ENCODE results near the gene PRODH2.
"Not testable (repeated sequence)": the region's sequence is repeated elsewhere in the genome, so short reads cannot be mapped to it uniquely, and the experiment has no call there.

Gene PRODH2

GRCh38 chr19:35781650-35782049 is 31.0 kb downstream of the PRODH2 start:
- no peak for DNase-seq (ENCODE audit: low read depth, low spot score)

DNA sequence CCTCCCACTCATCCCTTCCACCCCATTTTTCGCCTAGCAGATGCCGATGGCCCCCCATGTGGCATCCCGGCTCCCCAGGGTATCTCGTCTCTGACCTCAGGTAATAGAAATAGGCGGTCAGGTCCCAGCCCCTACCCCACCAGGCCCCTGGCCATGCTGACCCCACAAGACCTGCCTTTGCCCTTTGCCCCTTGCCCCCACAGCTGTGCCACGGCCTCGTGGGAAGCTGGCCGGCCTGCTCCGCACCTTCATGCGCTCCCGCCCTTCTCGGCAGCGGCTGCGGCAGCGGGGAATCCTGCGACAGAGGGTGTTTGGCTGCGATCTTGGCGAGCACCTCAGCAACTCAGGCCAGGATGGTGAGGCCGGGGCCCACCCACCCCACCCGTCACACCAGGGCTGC is 31.9 kb downstream of the PRODH2 start:
- no peak for DNase-seq (ENCODE audit: low read depth, low spot score)

GRCh38 chr19:35780058-35780457 is 32.6 kb downstream of the PRODH2 start:
- no peak for DNase-seq (ENCODE audit: low read depth, low spot score)

DNA sequence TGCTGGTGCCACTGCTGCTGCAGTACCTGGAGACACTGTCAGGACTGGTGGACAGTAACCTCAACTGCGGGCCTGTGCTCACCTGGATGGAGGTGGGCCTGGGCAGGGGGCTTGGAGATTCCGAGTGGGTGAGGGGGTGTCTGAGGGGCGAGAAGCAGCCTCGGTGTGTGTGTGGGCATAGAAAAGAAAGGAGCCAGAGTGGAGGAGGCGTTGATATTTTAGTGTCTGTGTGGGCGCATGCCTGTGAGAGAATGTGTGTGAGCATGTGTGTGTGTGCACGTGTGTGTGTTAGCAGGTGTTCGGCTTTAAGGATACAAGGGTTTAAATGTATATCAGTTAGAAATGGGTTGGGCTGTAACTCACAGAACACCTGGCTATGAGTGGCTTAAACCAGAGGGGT is 33.6 kb downstream of the PRODH2 start:
- DNase-seq (ENCODE audit: low read depth, low spot score) = no peak

DNA sequence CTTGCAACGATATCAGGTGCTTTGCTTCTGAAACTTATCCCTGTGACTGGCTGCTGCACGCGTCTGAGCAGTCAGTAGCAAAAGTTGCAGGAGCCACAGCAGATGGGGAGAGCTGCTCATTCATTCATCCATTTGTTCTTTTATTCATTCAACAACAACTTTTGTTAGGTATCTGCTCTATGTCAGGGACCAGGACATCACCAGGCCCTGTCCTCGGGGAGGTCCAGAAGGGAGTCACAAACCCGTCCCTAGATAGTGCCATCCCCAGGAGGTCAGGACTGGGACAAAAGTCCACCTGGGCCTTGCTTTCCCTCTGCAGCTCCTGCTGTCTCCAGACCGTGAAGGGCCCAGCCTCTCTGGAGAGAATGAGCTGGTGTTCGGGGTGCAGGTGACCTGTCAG is 34.7 kb downstream of the PRODH2 start:
- DNase-seq (ENCODE audit: low read depth, low spot score) = no peak

DNA sequence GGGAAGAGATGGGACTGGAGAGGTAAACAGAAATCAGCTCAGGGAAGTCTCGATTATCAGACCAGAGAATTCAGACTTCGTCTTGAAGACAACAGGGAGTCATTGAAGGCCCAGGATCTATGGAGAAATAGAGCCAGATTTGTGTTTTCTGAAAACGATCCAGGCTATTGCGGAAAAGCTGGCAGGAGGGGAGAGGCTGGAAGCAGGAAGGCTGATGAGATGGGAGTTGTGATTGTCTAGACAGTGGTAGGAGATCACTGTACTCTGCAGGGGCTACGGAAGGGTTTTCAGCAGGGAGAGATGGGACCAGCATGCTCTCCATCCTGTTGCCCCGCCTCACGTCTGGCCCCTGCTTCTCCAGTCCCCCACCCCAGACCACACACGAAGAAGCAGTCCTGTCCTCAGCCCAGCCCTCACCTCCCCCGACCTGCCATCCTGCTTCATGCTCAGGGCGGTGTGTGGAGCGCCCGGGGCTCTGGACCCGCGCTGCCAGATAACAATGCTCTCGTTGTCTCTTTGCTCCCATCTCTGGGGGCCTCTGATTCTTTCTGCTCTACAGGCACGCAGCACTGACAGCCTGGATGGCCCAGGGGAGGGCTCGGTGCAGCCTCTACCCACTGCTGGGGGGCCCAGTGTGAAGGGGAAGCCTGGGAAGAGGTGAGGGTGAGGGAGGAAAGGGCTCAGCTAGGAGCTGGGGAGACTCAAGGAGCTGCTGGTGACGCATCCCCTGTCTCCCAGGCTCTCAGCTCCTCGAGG is 35.4 kb downstream of the PRODH2 start:
- DNase-seq (ENCODE audit: low read depth, low spot score) = no peak

- no peak for DNase-seq (ENCODE audit: low read depth, low spot score)
Observed at GRCh38 chr19:35776102-35776788, 36.4 kb downstream of the PRODH2 start.

GRCh38 chr19:35775298-35776101 is 37.1 kb downstream of the PRODH2 start, which contains the start of gene ARHGAP33:
Gene ARHGAP33 (plus strand): TSS chr19:35775564. CDS start chr19:35775659, 95 bp downstream.
- DNase-seq (ENCODE audit: low read depth, low spot score) = peak; percentile 69

DNA sequence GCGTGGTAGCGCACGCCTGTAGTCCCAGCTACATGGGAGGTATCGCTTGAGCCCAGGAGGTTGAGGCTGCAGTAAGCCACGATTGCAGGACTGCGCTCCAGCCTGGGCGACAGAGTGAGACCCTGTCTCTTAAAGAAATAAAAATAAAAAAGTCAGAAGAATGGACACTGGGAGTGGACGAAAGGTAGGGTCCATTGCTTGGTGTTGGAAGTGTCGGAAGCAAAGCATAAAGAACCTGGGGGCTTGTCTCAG is 37.7 kb downstream of the PRODH2 start:
- no peak for DNase-seq (ENCODE audit: low read depth, low spot score)

DNA sequence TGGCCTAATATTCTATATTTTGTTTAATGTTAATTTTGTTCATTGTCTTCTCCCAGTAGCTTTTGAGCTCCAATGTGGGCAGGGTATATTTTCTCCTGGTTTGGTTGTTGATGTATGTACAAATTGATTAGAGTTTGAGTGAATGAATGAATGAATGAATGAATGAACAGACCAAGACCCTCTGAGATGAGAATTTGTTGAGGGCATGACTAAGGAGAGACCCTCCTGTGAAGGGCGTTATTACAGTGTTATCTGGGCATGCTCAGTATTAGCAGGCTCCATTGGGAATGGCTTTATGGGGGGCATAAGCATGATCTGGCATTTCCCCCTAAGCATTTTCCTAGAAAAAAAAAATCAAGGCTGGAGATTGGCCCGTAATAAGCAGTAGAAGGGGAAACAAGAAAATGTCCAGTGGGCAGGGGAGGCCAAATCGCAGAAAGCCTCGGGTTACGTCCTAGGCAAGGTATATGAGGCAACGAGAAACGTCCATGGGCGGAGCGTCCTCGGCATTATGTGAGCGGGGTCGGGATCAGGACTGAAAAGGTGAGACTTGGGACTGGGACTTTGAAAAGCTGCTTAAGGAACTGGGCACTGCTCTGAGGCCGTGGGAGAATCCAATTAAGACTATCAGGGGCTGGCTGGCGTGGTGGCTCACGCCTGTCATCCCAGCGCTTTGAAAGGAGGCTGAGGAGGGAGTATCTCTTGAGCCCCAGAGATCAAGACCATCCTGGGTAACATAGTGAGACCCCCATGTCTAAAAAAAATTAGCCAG is 38.2 kb downstream of the PRODH2 start:
- no peak for DNase-seq (ENCODE audit: low read depth, low spot score)

DNA sequence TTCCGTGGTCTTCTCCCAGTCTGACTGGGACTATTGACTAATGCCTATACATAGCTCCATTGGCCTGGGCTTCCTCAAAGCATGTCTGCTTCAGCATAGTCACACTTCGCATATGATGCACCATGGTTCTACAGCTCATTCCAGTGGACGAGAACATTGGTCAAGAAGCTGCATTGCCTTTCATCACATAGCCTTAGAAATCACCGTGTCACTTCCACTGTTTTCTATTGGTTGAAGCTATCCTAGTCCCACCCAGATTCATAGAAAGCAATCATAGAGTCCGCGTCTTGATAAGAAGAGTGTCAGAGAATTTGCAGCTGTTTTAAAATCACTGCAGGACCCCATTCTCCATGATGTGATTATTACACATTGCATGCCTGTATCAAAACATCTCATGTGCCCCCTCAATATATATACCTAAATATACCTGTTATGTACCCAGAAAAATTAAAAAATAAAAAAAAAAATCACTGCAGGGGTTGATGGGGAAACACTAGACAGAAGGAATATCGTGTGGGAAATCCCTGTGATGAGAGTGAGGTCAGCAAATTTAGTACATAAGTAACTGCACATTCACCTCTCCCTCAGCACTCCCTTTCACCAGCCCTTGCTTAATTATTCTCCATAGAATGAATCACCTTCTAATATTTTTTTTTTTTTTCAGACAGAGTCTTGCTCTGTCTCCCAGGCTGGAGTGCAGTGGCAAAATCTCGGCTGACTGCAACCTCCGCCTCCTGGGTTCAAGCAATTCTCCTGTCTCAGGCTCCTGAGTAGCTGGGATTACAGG is 39.4 kb downstream of the PRODH2 start:
- DNase-seq (ENCODE audit: low read depth, low spot score) = no peak

GRCh38 chr19:35772362-35772761 is 40.3 kb downstream of the PRODH2 start:
- DNase-seq (ENCODE audit: low read depth, low spot score) = not testable (repeated sequence)

DNA sequence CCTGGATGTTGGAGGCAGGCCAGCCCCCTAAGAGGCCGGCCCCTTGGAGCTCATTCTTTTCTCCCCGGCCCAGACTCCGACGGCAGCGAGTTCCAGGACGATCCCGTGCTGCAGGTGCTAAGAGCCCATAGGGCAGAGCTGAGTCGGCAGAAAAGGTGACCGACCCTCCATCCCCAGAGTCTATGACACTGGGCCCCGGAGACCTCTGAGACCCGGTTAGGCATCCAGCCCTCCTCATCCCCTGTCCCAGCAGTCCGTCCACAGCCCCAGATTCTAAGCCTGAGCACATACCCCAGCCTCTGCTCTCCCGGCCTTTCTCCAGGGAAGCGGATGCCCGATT is 44.6 kb downstream of the PRODH2 start:
- no peak for DNase-seq (ENCODE audit: low read depth, low spot score)

DNA sequence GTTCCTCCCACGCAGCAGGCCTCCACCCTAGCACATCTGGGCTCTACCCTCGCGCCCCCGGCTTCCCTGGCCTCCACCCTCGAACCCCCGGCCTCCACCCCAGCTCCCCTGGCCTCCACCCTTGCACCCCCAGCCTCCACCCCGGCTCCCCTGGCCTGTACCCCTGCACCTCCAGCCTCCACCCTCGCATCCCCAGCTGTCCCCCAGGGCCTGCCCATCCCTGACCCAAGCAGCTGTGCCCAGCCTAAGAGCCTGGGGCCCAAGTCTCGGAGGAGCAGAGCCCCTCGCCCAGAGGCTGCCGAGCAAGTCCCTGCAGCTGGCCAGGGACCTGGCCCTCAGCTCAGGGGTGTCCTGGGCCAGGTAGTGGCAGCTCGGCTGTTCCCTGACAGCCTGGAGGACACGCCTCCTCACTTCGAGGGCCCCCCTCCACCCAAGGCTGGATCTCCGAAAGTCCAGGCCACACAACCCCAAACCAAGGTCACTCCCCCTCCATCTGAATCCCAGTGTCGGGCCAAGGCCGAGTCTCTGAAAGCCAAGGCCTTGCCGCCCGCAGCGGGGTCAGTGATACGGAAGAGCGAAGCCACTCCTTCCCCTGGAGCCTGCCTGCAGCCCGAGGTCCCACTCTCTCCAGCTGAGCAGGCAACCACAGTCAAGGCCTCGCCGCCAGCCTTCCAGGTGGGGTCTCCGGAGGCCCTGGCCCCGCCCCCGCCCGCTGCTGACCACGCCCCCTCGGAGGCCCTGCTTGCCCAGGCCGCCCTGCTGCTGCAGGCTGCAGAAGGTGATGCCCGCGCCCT is 45.2 kb downstream of the PRODH2 start:
- no peak for DNase-seq (ENCODE audit: low read depth, low spot score)

DNA sequence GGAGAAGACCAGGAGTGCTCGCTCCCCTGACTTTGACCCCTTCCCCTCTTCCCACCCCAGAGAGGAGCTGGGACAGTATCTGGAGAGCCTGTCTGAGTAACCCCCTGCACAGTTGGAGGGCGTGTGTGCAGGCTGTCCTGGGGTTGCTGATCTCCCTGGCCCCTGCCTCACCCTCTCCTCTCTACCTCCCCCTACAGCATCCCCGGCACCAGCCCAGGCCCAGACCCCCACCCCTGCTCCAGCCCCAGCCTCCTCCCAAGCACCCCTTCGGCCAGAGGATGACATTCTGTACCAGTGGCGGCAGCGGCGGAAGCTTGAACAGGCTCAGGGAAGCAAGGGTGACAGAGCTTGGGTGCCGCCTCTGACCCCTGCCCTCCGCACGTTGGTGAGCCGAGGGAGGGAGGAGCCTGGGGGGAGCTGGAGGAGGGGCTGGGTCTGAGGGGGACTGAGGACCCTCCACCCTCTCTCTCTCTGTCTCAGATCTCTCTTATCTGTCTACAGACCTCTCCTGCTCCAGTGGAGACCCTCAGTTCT is 46.0 kb downstream of the PRODH2 start:
- no peak for DNase-seq (ENCODE audit: low read depth, low spot score)

DNA sequence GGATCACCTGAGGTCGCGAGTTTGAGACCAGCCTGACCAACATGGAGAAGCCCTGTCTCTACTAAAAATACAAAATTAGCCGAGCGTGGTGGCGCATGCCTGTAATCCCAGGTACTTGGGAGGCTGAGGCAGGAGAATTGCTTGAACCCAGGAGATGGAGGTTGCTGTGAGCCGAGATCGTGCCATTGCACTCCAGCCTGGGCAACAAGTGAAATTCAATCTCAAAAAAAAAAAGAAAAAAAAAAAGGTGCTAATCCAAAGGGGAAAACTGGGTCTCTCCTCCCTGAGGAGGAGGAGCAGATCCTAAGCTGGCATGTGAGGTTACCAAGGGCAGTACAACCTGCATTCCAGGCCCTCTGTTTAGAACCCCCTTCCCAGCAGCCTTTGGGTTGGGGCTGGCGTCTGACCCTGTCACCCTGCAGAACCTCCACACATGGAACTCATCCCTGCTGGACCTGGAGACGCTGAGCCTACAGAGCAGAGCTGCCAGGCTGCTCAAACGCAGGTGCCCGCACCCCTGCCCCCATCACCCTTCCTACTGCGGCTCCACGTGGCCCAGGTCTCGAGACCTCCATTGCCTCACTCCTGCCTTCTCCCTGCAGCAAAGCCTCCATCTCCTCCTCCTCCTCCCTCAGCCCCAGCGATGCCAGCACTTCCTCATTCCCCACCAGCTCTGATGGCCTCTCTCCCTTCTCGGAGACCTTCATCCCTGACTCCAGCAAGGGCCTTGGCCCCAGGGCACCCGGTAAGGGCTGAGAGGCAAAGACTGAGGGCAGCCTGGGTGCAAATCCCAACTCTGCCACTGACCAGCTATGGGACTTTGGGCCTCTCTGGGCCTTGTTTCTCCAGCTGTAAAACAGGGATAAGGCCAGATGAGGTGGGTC is 48.0 kb downstream of the PRODH2 start:
- DNase-seq (ENCODE audit: low read depth, low spot score) = no peak

- no peak for DNase-seq (ENCODE audit: low read depth, low spot score)
Observed at GRCh38 chr19:35760711-35761349, 51.8 kb downstream of the PRODH2 start.

DNA sequence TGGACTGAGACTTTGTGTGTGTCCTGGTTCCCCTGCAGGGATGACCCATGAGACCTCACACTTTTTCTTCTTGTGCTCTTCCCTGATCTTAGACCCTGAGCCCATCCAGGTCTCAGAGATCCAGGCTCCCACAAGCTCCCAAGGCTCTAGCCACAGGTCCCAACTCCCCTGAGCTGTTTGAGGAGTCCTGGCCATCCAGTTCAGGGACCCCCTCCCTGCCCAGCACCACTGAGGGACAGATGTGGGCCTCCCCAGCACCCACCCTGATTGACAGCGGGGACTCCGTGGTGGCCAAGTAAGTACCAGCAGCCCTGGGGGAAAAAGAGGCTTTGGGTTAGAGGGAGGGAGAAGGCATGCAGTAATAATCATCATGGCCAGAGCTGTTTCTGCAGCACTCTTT is 52.9 kb downstream of the PRODH2 start:
- no peak for DNase-seq (ENCODE audit: low read depth, low spot score)
